Gastroesophageal sphincter (tissue), 4 donors: ENCODE results near the gene CCDC57. TPM values are rescaled to one million over a fixed set of nuclear protein-coding genes. Genes with fewer than 3 reads are reported as not detected.

Experiments used
- ATAC-seq: fragments of 150-250 bp; one replicate; pipeline ENCODE4 v1.9.1; 2016; ENCODE audit warnings: mild to moderate bottlenecking, moderate library complexity
- H3K27ac ChIP-seq, 4 donors: fragments of 200-600 bp; sonication (generic) in 3 of 4; 1 replicate in 3 of 4; 2 replicates in 1 of 4; pipeline ENCODE4 v1.5.1; 2016 to 2019
- H3K27me3 ChIP-seq: fragments of 200-600 bp; sonication (generic); one replicate; pipeline ENCODE4 v1.5.1; 2019
- H3K36me3 ChIP-seq, 2 donors: fragments of 200-600 bp; sonication (generic); one replicate each; pipeline ENCODE4 v1.5.1; 2019; ENCODE audit warnings: control low read depth in 1 of 2
- H3K4me1 ChIP-seq, 3 donors: fragments of 200-600 bp; sonication (generic); 1 replicate in 2 of 3; 2 replicates in 1 of 3; pipeline ENCODE4 v1.5.1; 2016 to 2019; ENCODE audit warnings: control low read depth in 2 of 3
- H3K4me3 ChIP-seq, 2 donors: fragments of 200-600 bp; sonication (generic); one replicate each; pipeline ENCODE4 v1.5.1; 2019; ENCODE audit warnings: mild to moderate bottlenecking in 1 of 2, moderate library complexity in 1 of 2
- H3K9me3 ChIP-seq, 3 donors: fragments of 200-600 bp; sonication (generic); one replicate each; pipeline ENCODE4 v1.5.1; 2017 to 2019; ENCODE audit warnings: control low read depth in 2 of 3
- EP300 ChIP-seq: sonication (generic); formaldehyde crosslinking; IDR thresholded peaks from one replicate; pipeline ENCODE4 v1.6.1; 2017; ENCODE audit warnings: antibody characterized with exemption, mild to moderate bottlenecking
- POLR2A ChIP-seq, 2 donors: fragments of 450-650 bp; IDR thresholded peaks; one replicate each; pipeline ENCODE4 v1.6.1; 2017; ENCODE audit warnings: antibody characterized with exemption in 2 of 2, mild to moderate bottlenecking in 2 of 2, moderate library complexity in 1 of 2
- POLR2AphosphoS5 ChIP-seq: sonication (generic); formaldehyde crosslinking; IDR thresholded peaks from one replicate; pipeline ENCODE4 v1.6.1; 2017; ENCODE audit warnings: antibody characterized with exemption
- WGBS, 2 donors: methylation state at CpG; one replicate each; pipeline ENCODE4 v1.1.5; 2018; ENCODE audit warnings: low coverage in 1 of 2; 5-methylcytosine and 5-hydroxymethylcytosine counted together
- total RNA-seq, 4 donors: library from RNA; depleted of rRNA; stranded (reverse); fragments of >200 nt; gene quantifications; one replicate each; pipeline ENCODE4 v1.1.0, GENCODE V29; 2016
- TF ChIP-seq, protein P1 (sequence below), 4 experiments: fragments of 200-600 bp in 2 of 4; fragments of 450-650 bp in 2 of 4; sonication (generic) in 1 of 4; IDR thresholded peaks; one replicate each; pipeline ENCODE4 v1.5.1; 2017 to 2019; ENCODE audit warnings: antibody characterized with exemption in 4 of 4, mild to moderate bottlenecking in 2 of 4, moderate library complexity in 2 of 4

CCDC57 gene
- total RNA-seq, 4 donors from 2014 or later: 6.5 to 28.2 (median 16.2) TPM

- Histone ChIP-seq H3K27ac (no peak overlapping the region), H3K9me3 (no peaks in the 10 kb centered on the region), H3K36me3 (peaks cover 0 to 100% of the 10 kb centered on the region in 2 donors), H3K4me3 (no peak overlapping the region), H3K27me3 (no peaks in the 10 kb centered on the region), H3K4me1 (no peaks in the 10 kb centered on the region)
- TF ChIP-seq POLR2AphosphoS5 (no peak), POLR2A (IDR thresholded peaks at IDR 0.05) (no peak), EP300 (no peak)
- TF ChIP-seq, protein P1, sequence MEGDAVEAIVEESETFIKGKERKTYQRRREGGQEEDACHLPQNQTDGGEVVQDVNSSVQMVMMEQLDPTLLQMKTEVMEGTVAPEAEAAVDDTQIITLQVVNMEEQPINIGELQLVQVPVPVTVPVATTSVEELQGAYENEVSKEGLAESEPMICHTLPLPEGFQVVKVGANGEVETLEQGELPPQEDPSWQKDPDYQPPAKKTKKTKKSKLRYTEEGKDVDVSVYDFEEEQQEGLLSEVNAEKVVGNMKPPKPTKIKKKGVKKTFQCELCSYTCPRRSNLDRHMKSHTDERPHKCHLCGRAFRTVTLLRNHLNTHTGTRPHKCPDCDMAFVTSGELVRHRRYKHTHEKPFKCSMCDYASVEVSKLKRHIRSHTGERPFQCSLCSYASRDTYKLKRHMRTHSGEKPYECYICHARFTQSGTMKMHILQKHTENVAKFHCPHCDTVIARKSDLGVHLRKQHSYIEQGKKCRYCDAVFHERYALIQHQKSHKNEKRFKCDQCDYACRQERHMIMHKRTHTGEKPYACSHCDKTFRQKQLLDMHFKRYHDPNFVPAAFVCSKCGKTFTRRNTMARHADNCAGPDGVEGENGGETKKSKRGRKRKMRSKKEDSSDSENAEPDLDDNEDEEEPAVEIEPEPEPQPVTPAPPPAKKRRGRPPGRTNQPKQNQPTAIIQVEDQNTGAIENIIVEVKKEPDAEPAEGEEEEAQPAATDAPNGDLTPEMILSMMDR (IDR thresholded peaks at IDR 0.05): no peak
- ATAC-seq: no peak
- WGBS, 2 donors: no CpG with 5 or more reads among the region's 29 CpGs
Observed at GRCh38 chr17:82089723-82090548, 122.7 kb downstream of the CCDC57 start.

DNA sequence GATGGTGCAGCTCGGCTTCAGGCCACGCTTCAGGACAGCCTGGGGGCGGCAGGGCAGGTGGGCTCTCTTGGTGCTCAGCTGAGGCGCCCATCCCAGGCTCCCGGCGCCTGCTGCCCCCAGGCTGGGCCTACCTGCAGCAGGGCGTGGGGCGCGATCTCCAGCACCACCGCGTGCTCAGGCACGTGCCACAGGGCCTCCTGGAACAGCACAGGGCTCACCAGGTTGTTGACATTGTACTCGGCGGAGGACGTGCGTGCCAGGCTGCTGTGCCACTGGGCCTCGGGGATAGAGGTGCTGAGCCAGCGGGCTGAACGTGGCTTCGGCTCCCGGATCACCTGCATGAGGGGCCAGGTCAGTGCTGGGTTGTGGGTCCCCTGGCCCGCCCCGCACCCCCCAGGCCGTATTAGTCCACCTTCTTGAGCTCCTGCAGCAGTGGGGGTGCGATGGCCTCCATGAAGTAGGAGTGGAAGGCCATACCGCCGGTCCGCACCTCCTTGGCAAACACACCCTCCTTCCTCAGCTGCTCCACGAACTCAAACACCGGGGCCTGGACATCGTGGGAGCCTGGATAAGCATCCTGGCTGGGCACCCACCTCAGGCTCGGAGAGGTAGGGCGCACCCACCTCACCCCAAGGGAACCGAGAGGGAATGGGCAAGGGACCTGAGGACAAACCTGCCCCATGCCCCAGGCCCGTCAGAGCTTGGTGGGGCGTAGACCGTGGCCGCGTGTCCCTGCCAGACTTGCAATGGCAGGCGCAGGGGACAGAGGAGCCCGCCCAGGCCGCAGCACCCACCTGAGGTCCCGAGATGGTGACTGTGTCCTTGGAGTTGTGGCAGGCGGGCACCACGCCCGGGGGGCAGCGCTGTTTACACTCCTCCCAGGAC lies 123.6 kb downstream of the CCDC57 start:
- Histone ChIP-seq H3K36me3 (peaks cover 0 to 100% of the 10 kb centered on the region in 2 donors), H3K4me3 (no peak overlapping the region), H3K27ac (no peak overlapping the region), H3K9me3 (no peaks in the 10 kb centered on the region), H3K27me3 (no peaks in the 10 kb centered on the region), H3K4me1 (no peaks in the 10 kb centered on the region)
- no peak for TF ChIP-seq POLR2AphosphoS5
- TF ChIP-seq, protein P1 (IDR thresholded peaks at IDR 0.05): no peak
- TF ChIP-seq EP300: no peak
- no peak for TF ChIP-seq POLR2A (IDR thresholded peaks at IDR 0.05)
- no peak for ATAC-seq
- no CpG with 5 or more reads among the region's 47 CpGs for WGBS, 2 donors

DNA sequence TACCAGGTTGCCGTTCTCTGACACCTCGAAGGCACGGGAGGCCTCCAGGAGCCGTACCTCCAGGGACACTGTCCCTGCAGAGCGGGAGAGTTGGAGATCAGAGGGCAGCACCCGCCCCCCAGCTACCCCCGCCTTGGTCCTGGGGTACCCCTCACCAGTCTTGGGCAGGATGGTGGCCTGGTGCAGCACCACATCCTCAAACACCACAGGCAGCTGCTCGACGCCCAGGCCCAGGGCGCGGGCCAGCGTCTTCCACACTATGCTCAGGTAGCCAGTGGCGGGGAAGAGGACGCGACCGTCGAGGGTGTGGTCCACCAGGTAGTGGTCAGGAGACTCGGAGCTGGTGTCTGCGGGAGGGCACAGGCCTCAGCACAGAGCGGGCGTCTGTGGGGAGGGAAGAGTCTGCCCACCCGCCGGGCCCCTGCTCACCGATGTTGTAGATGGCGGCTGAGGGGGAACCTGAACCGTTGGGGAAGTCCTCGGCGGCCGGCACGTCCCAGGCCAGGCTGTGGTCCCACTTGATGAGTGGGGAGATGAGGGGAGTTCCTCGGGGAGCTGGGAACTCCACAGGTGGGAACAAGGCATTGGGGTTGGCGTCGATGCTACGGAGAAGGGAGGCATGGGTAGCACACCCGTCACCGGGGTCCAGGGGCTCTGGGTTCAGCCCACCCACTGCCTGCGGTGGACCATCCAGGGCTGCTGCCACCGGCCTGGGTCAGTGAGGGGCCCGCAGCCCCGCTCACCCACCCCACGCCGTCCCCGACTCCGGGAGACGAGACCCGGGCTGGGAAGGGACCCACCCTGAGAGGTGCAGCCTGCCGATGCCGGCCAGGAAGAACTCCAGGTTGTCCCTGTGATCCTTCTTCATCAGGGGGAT lies 124.4 kb downstream of the CCDC57 start:
- H3K27me3 ChIP-seq: no peaks in the 10 kb centered on the region
- WGBS, 2 donors: no CpG with 5 or more reads among the region's 48 CpGs
- TF ChIP-seq POLR2A (IDR thresholded peaks at IDR 0.05) (no peak), EP300 (no peak), POLR2AphosphoS5 (no peak)
- TF ChIP-seq, protein P1 (IDR thresholded peaks at IDR 0.05): no peak
- H3K27ac ChIP-seq: no peak overlapping the region
- peaks cover 0 to 100% of the 10 kb centered on the region in 2 donors for H3K36me3 ChIP-seq
- H3K4me1 ChIP-seq: no peaks in the 10 kb centered on the region
- ATAC-seq: no peak
- H3K9me3 ChIP-seq: no peaks in the 10 kb centered on the region
- no peak overlapping the region for H3K4me3 ChIP-seq

GRCh38 chr17:82086941-82087906 lies 125.4 kb downstream of the CCDC57 start:
- Histone ChIP-seq H3K4me3 (no peak overlapping the region), H3K36me3 (peaks cover 0 to 100% of the 10 kb centered on the region in 2 donors), H3K4me1 (no peaks in the 10 kb centered on the region), H3K27ac (no peak overlapping the region), H3K27me3 (no peaks in the 10 kb centered on the region), H3K9me3 (no peaks in the 10 kb centered on the region)
- no peak for ATAC-seq
- TF ChIP-seq POLR2A (IDR thresholded peaks at IDR 0.05): no peak
- TF ChIP-seq, protein P1 (IDR thresholded peaks at IDR 0.05): no peak
- TF ChIP-seq EP300: no peak
- TF ChIP-seq POLR2AphosphoS5: no peak
- no CpG with 5 or more reads among the region's 39 CpGs for WGBS, 2 donors
